Femur (tissue), 1 donor: ENCODE data around the gene ZNF638.

Experiments
- DNase-seq: peaks from one replicate; pipeline ENCODE4 v3.0.0-alpha.2; 2017

The ZNF638 gene

GRCh38 chr2:71457923-71458322, 126.3 kb downstream of the ZNF638 start:
- DNase-seq = no peak

GRCh38 chr2:71458413-71459083, 127.0 kb downstream of the ZNF638 start:
- no peak for DNase-seq

GRCh38 chr2:71459084-71459431, 127.5 kb downstream of the ZNF638 start:
- no peak for DNase-seq

GRCh38 chr2:71460056-71460455, 128.5 kb downstream of the ZNF638 start:
- DNase-seq = no peak

- DNase-seq = no peak
These were observed 129.2 kb downstream of the ZNF638 start for GRCh38 chr2:71460595-71461303.

GRCh38 chr2:71461304-71461671, 129.7 kb downstream of the ZNF638 start:
- DNase-seq = no peak

- DNase-seq = no peak
These were observed 130.5 kb downstream of the ZNF638 start for GRCh38 chr2:71462056-71462605.

GRCh38 chr2:71462641-71463341, 131.2 kb downstream of the ZNF638 start:
- no peak for DNase-seq

GRCh38 chr2:71463342-71463654, 131.7 kb downstream of the ZNF638 start:
- peak; percentile 58 for DNase-seq

GRCh38 chr2:71464389-71464788, 132.8 kb downstream of the ZNF638 start:
- DNase-seq = no peak

- DNase-seq = no peak
These were observed 133.8 kb downstream of the ZNF638 start for GRCh38 chr2:71465356-71465755.

- no peak for DNase-seq
These were observed 134.3 kb downstream of the ZNF638 start for GRCh38 chr2:71465961-71466300.

GRCh38 chr2:71466301-71467179, 135.0 kb downstream of the ZNF638 start:
- DNase-seq = peak; percentile 66

GRCh38 chr2:71467180-71467815, 135.7 kb downstream of the ZNF638 start:
- DNase-seq = no peak

- DNase-seq = no peak
These were observed 136.9 kb downstream of the ZNF638 start for GRCh38 chr2:71468279-71469015.

GRCh38 chr2:71469403-71470398, 138.1 kb downstream of the ZNF638 start:
- DNase-seq = no peak

- no peak for DNase-seq
These were observed 139.7 kb downstream of the ZNF638 start for GRCh38 chr2:71471276-71471675.

GRCh38 chr2:71472019-71472418, 140.4 kb downstream of the ZNF638 start:
- DNase-seq = no peak

- DNase-seq = no peak
These were observed 141.9 kb downstream of the ZNF638 start for GRCh38 chr2:71473346-71474031.
